ENCODE data around the gene IRX4.

Gene IRX4

GRCh38 chr5:1913578-1913977 is 30.9 kb upstream of the IRX4 start:
- DNase-seq: no peak

- no peak for DNase-seq
Observed at GRCh38 chr5:1912951-1913565, 30.3 kb upstream of the IRX4 start.

- DNase-seq: no peak
Observed at GRCh38 chr5:1911773-1912235, 29.1 kb upstream of the IRX4 start.

- DNase-seq: no peak
Observed at GRCh38 chr5:1910861-1911772, 28.4 kb upstream of the IRX4 start.

GRCh38 chr5:1910081-1910760 is 27.5 kb upstream of the IRX4 start:
- DNase-seq: no peak

- no peak for DNase-seq
Observed at GRCh38 chr5:1909346-1909985, 26.7 kb upstream of the IRX4 start.

GRCh38 chr5:1908931-1909330 is 26.2 kb upstream of the IRX4 start:
- no peak for DNase-seq

- no peak for DNase-seq
Observed at GRCh38 chr5:1907616-1908015, 24.9 kb upstream of the IRX4 start.

GRCh38 chr5:1905108-1905507 is 22.4 kb upstream of the IRX4 start:
- no peak for DNase-seq

GRCh38 chr5:1901983-1902382 is 19.3 kb upstream of the IRX4 start:
- DNase-seq: no peak

GRCh38 chr5:1901061-1901460 is 18.3 kb upstream of the IRX4 start:
- DNase-seq: no peak

- DNase-seq: no peak
Observed at GRCh38 chr5:1899201-1899600, 16.5 kb upstream of the IRX4 start.

- no peak for DNase-seq
Observed at GRCh38 chr5:1897816-1898450, 15.2 kb upstream of the IRX4 start.

- DNase-seq: no peak
Observed at GRCh38 chr5:1897386-1897785, 14.7 kb upstream of the IRX4 start.

GRCh38 chr5:1896602-1897376 is 14.1 kb upstream of the IRX4 start:
- DNase-seq: no peak

GRCh38 chr5:1895739-1896420 is 13.2 kb upstream of the IRX4 start:
- no peak for DNase-seq

GRCh38 chr5:1894243-1894642 is 11.5 kb upstream of the IRX4 start:
- no peak for DNase-seq

- no peak for DNase-seq
Observed at GRCh38 chr5:1893754-1894153, 11.0 kb upstream of the IRX4 start.

- no peak for DNase-seq
Observed at GRCh38 chr5:1892685-1893445, 10.1 kb upstream of the IRX4 start.

- no peak for DNase-seq
Observed at GRCh38 chr5:1892211-1892610, 9.5 kb upstream of the IRX4 start.

- no peak for DNase-seq
Observed at GRCh38 chr5:1891391-1891790, 8.7 kb upstream of the IRX4 start.
